Measurements from ENCODE around the gene GIGYF1.

DNA sequence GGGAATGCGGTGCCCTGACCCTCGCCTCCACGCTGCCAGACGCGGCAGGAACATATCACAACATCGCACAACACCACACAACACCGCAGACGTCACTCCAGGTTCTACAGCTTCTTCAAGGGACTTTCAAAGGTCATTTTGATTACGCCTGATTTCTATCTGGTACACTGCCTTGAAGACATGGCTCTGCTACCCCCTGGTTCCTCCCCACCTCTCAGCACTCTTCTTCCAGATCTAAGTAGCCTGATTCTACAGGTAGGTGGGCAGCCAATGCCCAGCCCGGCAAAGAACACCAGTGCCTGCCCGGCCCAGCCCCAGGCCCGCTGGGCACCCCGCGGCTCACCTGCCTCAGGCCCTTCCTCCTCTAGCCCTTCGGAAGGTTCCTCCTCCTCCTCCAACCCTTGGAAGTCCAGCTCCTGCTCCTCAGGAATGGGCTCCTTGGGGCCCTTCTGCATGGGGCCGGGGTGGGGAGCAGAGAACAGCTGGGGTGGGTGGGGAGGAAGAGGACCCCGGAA, 8.4 kb downstream of the GIGYF1 start:
- TF ChIP-seq, protein P1, sequence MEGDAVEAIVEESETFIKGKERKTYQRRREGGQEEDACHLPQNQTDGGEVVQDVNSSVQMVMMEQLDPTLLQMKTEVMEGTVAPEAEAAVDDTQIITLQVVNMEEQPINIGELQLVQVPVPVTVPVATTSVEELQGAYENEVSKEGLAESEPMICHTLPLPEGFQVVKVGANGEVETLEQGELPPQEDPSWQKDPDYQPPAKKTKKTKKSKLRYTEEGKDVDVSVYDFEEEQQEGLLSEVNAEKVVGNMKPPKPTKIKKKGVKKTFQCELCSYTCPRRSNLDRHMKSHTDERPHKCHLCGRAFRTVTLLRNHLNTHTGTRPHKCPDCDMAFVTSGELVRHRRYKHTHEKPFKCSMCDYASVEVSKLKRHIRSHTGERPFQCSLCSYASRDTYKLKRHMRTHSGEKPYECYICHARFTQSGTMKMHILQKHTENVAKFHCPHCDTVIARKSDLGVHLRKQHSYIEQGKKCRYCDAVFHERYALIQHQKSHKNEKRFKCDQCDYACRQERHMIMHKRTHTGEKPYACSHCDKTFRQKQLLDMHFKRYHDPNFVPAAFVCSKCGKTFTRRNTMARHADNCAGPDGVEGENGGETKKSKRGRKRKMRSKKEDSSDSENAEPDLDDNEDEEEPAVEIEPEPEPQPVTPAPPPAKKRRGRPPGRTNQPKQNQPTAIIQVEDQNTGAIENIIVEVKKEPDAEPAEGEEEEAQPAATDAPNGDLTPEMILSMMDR (conservative IDR thresholded peaks at IDR 0.05) = no peak
- TF ChIP-seq ZFX (IDR thresholded peaks at IDR 0.05) = no peak

Measured in C4-2B (cell line).